Measurements from ENCODE around the gene PIGA.

- no peak for TF ChIP-seq CTCF (IDR thresholded peaks at IDR 0.05)
- TF ChIP-seq ZFX (IDR thresholded peaks at IDR 0.05; ENCODE audit: borderline replicate concordance), result no peak
Measured at GRCh38 chrX:15384304-15384703, 49.0 kb upstream of the PIGA start, which contains the start of gene VEGFD.

Measured in 22Rv1 (cell line).